Fibroblast of peridontal ligament (primary cell): ENCODE results near the gene CDC16.
"Not testable (repeated sequence)": the region's sequence is repeated elsewhere in the genome, so short reads cannot be mapped to it uniquely, and the experiment has no call there.

Source experiments
- DNase-seq: peaks from one replicate; pipeline ENCODE4 v3.0.0-alpha.2; 2010; ENCODE audit errors: extremely low read depth

Gene CDC16

DNA sequence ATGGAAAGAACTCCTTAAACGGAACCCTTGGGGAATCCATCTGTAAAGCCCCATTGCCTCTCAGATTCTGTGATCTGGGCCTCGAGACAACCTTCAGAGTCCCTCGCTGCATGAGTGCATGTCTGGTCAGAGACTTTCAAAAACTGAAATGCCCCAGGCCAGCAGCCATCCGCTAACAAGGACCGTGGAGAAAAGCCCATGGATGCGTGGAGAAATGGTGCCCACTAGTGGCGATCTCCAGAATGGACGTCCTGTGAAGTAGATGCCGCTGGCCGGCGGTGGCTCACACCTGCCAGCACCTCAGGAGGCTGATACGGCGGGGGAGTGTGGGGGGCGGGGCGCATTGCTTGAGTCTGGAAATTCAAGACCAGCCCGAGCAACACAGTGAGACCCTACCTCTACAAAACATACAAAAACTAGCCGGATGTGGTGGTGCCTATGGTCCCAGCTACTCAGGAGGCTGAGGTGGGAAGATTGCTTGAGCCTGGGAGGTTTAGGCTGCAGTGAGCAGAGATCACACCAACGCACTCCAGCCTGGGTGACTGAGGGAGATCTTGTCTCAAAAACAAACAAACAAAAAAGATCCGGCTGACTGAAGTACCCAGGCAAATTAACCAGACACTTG, 7.9 kb upstream of the CDC16 start:
- DNase-seq, result peak; percentile 87

GRCh38 chr13:114227528-114227927, 7.2 kb upstream of the CDC16 start:
- DNase-seq, result no peak

DNA sequence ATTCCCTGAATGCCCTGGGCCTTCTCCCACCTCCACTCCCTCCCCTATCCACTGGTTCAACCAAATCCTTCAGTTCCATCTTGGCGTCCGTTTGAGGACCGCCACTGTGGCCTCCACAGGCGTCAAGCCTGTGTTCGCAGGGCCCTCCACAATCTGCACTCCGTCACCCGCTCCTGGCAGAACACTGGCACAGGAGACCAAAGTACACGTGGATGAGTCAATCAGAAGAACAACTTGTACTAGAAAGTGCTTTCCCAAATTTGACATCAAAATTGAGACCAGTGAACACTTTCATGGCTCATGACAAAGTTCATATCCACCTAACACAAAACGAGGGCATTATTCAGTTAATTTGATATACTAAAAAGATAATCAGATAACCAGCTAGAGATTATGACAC, 6.5 kb upstream of the CDC16 start:
- DNase-seq, result no peak

GRCh38 chr13:114229506-114229905, 5.2 kb upstream of the CDC16 start:
- DNase-seq, result peak; percentile 30

DNA sequence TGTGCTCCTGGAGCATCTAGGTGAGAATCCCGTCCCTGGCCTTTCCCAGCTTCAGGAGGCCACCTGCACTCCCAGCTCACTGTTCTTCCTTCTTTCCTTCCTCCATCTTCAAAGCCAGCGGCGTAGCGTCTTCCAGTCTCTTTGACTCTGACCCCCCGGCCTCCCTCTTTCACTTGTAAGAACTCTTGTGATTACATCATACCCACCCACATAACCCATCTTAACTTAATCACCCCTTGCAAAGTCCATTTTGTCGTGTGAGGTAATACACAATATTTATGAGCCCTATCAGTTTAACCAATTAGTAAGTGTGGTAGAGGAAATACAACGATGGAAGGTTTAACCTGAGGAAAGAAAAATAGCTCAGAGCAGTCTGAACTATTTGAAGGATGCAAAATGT, 4.6 kb upstream of the CDC16 start:
- peak; percentile 22 for DNase-seq

DNA sequence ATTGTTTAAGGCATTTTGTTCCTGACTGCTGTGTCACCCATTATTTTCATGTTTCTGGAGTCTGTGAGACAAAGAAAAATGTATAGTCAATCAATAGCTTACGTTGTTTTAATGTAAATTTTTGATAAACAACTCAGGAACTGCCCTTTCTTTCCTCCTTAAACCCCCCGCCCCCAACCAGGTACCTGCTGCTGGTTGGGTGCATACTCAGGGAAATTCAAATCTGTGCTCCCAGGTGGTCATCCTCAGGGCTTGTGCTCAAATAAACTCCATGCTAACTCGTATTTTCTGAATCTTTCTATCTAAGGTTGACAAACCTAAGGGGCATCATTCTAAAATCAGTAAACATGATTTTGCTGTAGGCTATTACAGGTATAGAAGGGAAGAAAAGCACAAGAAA, 4.1 kb upstream of the CDC16 start:
- no peak for DNase-seq

DNA sequence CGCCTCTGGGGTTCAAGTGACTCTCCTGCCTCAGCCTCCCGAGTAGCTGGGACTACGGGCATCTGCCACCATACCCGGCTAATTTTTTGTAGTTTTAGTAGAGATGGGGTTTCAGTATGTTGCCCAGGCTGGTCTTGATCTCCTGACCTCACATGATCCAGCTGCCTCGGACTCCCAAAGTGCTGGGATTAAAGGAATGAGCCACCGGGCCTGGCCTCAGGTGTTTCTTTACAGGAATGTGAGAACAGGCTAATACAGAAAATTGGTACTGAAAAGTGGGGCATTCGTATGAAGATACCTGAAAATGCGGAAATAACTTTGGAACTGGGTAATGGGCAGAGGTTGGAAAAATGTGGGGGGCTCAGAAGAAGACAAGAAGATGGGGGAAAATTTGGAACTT, 2.8 kb upstream of the CDC16 start:
- no peak for DNase-seq

DNA sequence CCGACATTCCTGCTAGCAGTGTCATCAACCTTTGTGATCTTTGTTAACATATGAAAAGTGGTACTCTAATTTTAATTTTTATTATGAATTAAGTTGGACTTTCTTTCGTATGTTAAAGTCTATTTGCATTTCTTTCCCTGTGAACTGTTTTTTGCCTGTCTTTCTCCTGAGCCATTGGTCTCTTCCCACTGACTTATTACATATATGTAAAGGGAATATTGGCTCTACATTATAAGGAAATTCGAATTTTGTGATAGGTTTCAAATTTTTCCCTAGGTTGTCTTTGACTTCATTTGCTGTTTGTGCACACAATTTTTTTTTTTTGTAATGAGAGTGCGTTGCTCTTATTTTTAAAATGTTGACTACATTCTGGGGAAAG, 442 bp upstream of the CDC16 start:
- DNase-seq, result no peak

DNA sequence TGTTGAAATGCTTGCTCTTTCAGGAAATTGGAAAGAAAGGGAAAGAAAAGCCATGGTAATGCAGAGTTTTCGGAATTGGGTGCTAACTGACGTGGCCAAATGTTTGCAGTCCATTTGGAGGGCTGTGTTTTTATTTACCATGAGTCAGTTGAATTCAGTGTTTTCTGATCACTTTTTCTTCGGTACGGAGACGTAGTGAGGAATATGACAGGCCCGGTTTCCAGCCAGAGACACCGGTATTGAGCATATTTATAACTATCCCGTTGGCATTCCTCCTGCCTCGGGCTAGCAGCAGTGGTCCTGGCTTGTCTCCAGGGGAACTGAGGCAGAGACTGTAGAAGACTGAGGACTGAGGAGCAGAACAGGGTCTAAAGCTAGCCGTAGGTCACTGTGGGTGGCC, 1.0 kb downstream of the CDC16 start:
- no peak for DNase-seq

GRCh38 chr13:114236227-114236626, 1.5 kb downstream of the CDC16 start:
- no peak for DNase-seq

DNA sequence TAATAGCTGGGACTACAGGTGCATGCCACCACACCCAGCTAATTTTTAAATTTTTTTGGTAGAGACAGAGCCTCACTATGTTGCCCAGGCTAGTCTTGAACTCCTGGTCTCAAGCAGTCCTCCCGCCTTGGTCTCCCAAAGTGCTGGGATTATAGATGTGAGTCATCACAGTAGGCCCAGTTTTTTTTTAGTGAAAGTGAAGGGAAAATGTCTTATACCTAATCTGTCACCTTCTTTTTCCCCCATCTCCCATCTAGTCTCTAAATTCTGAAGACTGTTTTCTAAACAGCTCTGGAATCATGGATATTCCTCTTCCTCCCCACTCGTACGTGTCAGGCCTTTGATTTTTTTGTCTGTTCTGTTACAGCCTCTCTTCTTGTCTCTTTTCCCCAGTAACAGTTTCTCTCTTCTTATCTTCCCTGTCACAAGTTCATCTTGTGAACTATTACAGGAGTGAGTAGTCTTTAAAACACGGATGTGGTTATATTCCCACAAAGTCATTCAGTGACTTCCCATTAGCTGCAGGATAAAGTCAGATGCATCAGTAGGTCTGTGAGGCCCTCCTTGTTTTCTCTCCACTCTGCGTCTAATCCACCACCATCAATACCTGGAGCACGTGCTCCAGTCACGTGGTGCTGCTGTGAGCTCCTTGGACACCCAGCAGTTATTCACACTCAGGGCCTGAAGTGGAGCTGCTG, 2.9 kb downstream of the CDC16 start:
- no peak for DNase-seq

- no peak for DNase-seq
Observed at GRCh38 chr13:114241918-114242317, 7.2 kb downstream of the CDC16 start.

- DNase-seq, result no peak
Observed at GRCh38 chr13:114243971-114244370, 9.3 kb downstream of the CDC16 start.

DNA sequence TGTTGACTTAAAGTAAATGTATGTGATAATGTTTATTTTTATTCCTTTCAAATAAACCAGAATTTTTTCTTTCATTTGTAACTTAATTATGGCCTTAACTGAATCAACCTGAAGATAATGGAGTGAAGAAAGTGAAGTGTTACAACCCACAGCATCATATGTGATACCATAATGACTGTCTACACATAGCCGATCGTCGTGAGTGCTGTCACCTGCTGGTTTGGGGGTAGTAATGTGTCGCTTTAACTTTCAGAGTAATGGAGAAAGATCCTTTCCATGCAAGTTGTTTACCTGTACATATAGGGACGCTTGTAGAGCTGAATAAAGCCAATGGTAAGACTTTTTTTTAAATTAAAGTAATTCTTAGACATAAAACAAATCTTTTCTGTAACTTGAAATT, 9.9 kb downstream of the CDC16 start:
- DNase-seq, result no peak

DNA sequence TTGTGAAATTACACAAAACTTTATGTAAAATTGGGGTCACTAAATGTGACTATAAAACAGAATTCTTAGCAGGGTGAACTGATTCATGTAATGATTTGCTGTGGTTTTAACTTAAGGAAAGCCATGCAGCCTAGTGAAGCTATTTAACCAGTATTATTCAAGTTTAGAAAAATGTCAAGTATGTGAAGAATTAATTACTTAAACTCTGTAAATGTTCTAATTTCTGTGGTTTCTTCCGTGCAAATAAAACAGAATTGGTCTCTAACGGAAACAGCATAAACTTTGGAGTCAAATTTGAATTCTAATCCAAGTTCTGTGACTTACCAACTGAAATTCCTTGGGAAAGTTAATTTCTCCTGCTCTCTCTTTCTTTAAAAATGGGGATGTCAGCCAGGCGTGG, 13.3 kb downstream of the CDC16 start:
- peak; percentile 41 for DNase-seq

- no peak for DNase-seq
Observed at GRCh38 chr13:114249077-114249476, 14.4 kb downstream of the CDC16 start.

DNA sequence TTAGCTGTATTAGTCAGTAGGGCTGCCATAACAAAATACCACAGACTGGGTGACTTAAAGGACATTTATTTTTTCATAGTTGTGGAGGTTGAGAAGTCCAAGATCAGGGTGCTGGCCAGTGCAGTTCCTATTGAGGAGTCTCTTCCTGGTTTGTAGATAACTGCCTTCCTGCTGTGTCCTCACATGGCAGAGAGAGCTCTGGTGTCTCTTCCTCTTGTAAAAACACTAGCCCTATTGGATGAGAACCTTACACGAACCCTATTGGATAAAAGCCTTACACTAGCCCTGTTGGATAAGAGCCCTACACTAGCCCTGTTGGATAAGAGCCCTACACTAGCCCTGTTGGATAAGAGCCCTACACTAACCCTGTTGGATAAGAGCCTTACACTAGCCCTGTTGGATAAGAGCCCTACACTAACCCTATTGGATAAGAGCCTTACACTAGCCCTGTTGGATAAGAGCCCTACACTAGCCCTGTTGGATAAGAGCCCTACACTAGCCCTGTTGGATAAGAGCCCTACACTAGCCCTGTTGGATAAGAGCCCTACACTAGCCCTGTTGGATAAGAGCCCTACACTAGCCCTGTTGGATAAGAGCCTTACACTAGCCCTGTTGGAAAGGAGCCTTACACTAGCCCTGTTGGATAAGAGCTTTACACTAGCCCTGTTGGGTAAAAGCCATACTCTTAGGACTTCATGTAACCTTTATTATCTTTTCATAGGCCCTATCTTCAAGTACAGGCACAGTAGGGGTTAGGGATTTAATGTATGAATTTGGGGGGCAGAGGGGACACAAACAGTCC, 17.1 kb downstream of the CDC16 start:
- not testable (repeated sequence) for DNase-seq

DNA sequence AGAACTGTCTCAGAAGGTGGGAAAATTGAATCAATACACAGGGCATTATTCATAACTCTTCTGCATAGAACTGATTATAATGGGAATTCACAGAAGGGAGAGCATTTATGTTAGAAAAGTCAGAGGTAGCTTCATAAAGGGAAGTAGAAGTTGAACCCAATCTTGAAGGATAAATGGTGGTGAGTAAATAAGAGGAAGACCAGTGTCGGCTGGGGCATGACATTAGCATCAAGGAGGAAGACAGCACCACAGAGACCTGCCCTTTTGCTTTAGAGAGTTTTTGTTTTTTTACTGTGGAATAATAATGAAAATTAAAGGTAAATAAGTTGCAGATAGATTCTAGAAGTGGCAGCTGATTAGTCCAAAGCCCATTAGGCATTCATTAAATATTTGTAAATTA, 21.9 kb downstream of the CDC16 start:
- DNase-seq, result no peak

DNA sequence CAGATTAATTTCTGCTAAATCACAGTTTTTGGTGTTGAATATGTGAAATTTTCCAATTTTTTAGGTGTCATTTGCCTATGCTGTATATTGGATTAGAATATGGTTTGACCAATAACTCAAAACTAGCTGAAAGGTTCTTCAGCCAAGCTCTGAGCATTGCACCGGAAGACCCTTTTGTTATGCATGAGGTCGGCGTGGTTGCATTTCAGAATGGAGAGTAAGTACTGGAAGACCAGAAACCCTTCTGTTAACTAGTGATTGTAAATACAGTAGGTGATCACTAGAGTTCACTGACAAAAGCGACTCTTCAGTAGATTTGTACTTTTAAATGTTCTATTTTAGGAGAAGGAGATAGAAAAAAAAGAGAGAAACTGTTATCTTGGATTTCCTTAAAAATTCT, 22.3 kb downstream of the CDC16 start:
- DNase-seq, result no peak

DNA sequence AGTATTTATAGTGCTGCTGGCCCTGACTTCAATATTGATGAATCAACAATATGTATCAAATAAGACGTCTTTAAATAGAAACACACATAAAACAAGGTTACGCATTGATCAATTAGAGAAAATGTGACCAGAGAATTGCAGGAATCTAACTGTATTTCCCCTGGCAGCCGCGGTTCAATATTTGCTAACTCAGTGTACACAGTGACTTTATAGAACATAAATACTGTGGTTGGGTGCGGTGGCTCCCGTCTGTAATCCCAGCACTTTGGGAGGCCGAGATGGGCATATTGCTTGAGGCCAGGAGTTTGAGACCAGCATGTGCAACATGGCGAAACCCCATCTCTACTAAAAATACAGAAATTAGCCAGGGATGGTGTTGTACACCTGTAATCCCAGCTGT, 23.9 kb downstream of the CDC16 start:
- DNase-seq, result no peak

DNA sequence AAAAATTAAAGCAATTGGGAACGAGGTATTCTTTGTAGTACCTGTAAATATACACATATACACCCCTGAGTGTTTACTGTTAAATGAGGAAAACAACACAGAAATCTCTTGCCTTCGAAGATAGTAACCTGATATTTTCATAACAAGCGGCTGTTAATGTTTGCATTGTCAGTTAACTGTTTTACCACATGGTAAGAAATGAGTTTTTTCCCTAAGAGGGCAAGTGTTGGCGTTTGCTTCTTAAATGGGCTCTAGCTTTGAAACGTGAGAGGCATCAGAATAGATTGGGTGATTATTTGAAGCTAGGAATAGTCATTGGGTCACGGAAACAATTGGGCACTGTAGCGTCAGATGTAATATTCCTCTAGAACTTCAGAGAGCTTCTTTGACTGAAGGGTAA, 24.7 kb downstream of the CDC16 start:
- no peak for DNase-seq

- DNase-seq, result no peak
Observed at GRCh38 chr13:114259974-114260373, 25.3 kb downstream of the CDC16 start.

DNA sequence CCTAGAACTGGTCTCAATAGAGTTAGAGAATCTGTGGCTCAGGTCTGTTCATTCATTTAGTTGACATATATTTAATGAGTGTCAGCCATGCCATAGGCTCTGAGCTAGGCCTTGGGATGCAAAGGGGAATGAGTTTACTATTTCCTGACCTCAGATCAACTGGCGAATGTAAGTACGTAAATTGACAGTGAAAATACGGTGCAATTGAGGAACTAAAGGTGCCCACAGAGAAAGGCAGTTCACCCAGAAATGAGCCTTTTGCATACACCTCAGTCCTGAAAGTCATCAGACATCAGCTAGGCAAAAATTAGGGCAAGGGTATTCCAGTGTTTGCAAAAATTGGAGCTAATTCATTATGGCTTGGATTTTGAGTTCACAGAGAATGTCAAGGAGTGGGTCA, 26.1 kb downstream of the CDC16 start:
- DNase-seq, result no peak
